Keratinocyte (primary cell): ENCODE measurements around the gene KAT6B. TPM values are rescaled to one million over a fixed set of nuclear protein-coding genes. Genes with fewer than 3 reads are reported as not detected.

Source experiments
- DNase-seq: peaks from one replicate; pipeline ENCODE4 v3.0.0-alpha.2; 2011; ENCODE audit warnings: low read depth, missing footprints, low spot score
- FAIRE-seq: peaks from 2 replicates; lab custom pipeline; 2011; peaks lifted over from hg19 to GRCh38; lab: Jason Lieb, UNC
- H2AFZ ChIP-seq: 2 replicates; pipeline ENCODE4 v1.6.0; 2012; ENCODE audit warnings: low read length, control low read depth, inconsistent platforms; ENCODE audit not compliant: control insufficient read depth
- H3K27ac ChIP-seq: 2 replicates; pipeline ENCODE4 v1.5.1; 2011; ENCODE audit warnings: low read length; ENCODE audit not compliant: control insufficient read depth, insufficient read depth
- H3K27me3 ChIP-seq: 3 replicates; pipeline ENCODE4 v1.6.0; 2011; ENCODE audit warnings: low read length; ENCODE audit not compliant: control insufficient read depth, insufficient read depth; ENCODE audit errors: extremely low read depth
- H3K36me3 ChIP-seq, 2 experiments: 2 replicates in 1 of 2; 3 replicates in 1 of 2; pipeline ENCODE4 v1.5.1; 2011; ENCODE audit warnings: low read length in 2 of 2, mild to moderate bottlenecking in 1 of 2; ENCODE audit not compliant: control insufficient read depth in 2 of 2, insufficient read depth in 2 of 2; ENCODE audit errors: extremely low read depth in 1 of 2
- H3K4me1 ChIP-seq: 3 replicates; pipeline ENCODE4 v1.5.1; 2011; ENCODE audit warnings: low read length; ENCODE audit not compliant: control insufficient read depth, insufficient read depth; ENCODE audit errors: extremely low read depth
- H3K4me2 ChIP-seq: 3 replicates; pipeline ENCODE4 v1.6.0; 2011; ENCODE audit warnings: low read depth, low read length; ENCODE audit not compliant: control insufficient read depth, insufficient read depth; ENCODE audit errors: extremely low read depth
- H3K4me3 ChIP-seq, 3 experiments: fragments of 200-600 bp in 1 of 3; sonication (generic) in 1 of 3; 2 replicates in 2 of 3; 3 replicates in 1 of 3; pipeline ENCODE4 v1.5.1; 2011 to 2016; ENCODE audit warnings: low read length in 3 of 3, mild to moderate bottlenecking in 3 of 3, control low read depth in 2 of 3, inconsistent platforms in 1 of 3, low read depth in 1 of 3, mixed read lengths in 1 of 3, mixed run types in 1 of 3, moderate library complexity in 1 of 3; ENCODE audit not compliant: control insufficient read depth in 2 of 3, insufficient read depth in 2 of 3; ENCODE audit errors: extremely low read depth in 1 of 3
- H3K79me2 ChIP-seq: 2 replicates; pipeline ENCODE4 v1.6.0; 2012; ENCODE audit warnings: low read length; ENCODE audit not compliant: control insufficient read depth, insufficient read depth
- H3K9ac ChIP-seq: 3 replicates; pipeline ENCODE4 v1.6.0; 2011; ENCODE audit warnings: low read length; ENCODE audit not compliant: control insufficient read depth, insufficient read depth; ENCODE audit errors: extremely low read depth
- H3K9me1 ChIP-seq: 3 replicates; pipeline ENCODE4 v1.6.0; 2011; ENCODE audit warnings: low read length; ENCODE audit not compliant: control insufficient read depth, insufficient read depth; ENCODE audit errors: extremely low read depth
- H3K9me3 ChIP-seq: 2 replicates; pipeline ENCODE4 v1.5.1; 2012; ENCODE audit warnings: low read depth, low read length; ENCODE audit not compliant: control insufficient read depth
- H4K20me1 ChIP-seq: 3 replicates; pipeline ENCODE4 v1.6.0; 2011; ENCODE audit warnings: low read length; ENCODE audit not compliant: control insufficient read depth, insufficient read depth; ENCODE audit errors: extremely low read depth
- EZH2 ChIP-seq: IDR thresholded peaks from one replicate; pipeline ENCODE4 v1.6.1; 2012; ENCODE audit warnings: inconsistent platforms, mild to moderate bottlenecking, low read length, moderate library complexity
- dilution Hi-C: fragments of 300-500 bp; cut with MboI; formaldehyde crosslinking; loops from one replicate; pipeline ENCODE4 v1.7.0; 2020; ENCODE audit warnings: low sequenced_read_pairs; ENCODE audit not compliant: extremely low pct_ligation_motif_present
- polyA plus RNA-seq, 5 experiments: library from polyadenylated mRNA; depleted of rRNA in 3 of 5; stranded (reverse) in 3 of 5; stranded (forward) in 1 of 5; unstranded in 1 of 5; fragments of >200 nt; gene quantifications; 1 replicate in 1 of 5; 2 replicates in 3 of 5; 3 replicates in 1 of 5; pipeline versions ENCODE4 v1.2.1 to v1.2.3, GENCODE V29; 2011 to 2012; ENCODE audit warnings: missing spikeins in 2 of 5, low read depth in 1 of 5, low replicate concordance in 1 of 5
- TF ChIP-seq, protein P1 (sequence below), 3 experiments: IDR thresholded peaks in 1 of 3; conservative IDR thresholded peaks in 1 of 3; optimal IDR thresholded peaks in 1 of 3; 2 replicates in 2 of 3; 3 replicates in 1 of 3; pipeline versions ENCODE3 to v1.5.1; 2011; ENCODE audit warnings: low read length in 3 of 3, mild to moderate bottlenecking in 3 of 3, moderate library complexity in 2 of 3, control low read depth in 1 of 3, inconsistent platforms in 1 of 3; ENCODE audit not compliant: insufficient read depth in 2 of 3; ENCODE audit errors: extremely low read depth in 1 of 3

The KAT6B gene
- polyA plus RNA-seq, 1 donor (not counting 4 experiments of a cell fraction or from before 2014, with no cell fraction given) = 2.9 TPM

DNA sequence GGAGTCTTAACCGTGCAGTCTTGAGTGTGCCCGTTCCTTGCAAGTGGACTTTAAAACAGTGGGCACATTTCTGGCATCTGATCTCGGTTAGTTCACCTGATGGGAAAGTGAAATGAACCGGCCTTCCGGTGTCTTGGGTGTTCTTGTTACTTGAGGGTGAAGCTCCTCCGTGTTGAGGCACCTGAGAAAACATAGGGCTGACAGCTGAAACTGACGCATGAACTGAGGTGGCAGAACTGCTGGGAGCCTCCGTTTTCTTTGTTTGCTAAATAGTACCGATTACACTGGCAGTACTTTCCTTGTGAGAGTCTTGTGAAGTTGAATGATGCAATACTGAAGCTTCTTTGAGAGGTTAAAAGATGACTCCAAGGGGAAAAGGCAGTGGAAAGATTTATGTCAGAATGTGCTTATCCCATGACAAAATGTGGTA, 222.3 kb downstream of the KAT6B start:
- no peaks in the 10 kb centered on the region for H3K36me3 ChIP-seq
- no peaks in the 10 kb centered on the region for H4K20me1 ChIP-seq
- H3K79me2 ChIP-seq = no peaks in the 10 kb centered on the region
- DNase-seq = no peak
- H3K4me1 ChIP-seq = no peaks in the 10 kb centered on the region
- no peaks in the 10 kb centered on the region for H3K27me3 ChIP-seq
- dilution Hi-C loops = no loop called here
- H3K4me2 ChIP-seq = no peak overlapping the region
- no peak overlapping the region for H2AFZ ChIP-seq
- H3K9me1 ChIP-seq = no peaks in the 10 kb centered on the region
- H3K27ac ChIP-seq = no peak overlapping the region
- no peaks in the 10 kb centered on the region for H3K9me3 ChIP-seq
- TF ChIP-seq, protein P1, sequence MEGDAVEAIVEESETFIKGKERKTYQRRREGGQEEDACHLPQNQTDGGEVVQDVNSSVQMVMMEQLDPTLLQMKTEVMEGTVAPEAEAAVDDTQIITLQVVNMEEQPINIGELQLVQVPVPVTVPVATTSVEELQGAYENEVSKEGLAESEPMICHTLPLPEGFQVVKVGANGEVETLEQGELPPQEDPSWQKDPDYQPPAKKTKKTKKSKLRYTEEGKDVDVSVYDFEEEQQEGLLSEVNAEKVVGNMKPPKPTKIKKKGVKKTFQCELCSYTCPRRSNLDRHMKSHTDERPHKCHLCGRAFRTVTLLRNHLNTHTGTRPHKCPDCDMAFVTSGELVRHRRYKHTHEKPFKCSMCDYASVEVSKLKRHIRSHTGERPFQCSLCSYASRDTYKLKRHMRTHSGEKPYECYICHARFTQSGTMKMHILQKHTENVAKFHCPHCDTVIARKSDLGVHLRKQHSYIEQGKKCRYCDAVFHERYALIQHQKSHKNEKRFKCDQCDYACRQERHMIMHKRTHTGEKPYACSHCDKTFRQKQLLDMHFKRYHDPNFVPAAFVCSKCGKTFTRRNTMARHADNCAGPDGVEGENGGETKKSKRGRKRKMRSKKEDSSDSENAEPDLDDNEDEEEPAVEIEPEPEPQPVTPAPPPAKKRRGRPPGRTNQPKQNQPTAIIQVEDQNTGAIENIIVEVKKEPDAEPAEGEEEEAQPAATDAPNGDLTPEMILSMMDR (optimal IDR thresholded peaks at IDR 0.05 in 1 of 3, IDR thresholded peaks at IDR 0.05 in 1 of 3, conservative IDR thresholded peaks at IDR 0.05 in 1 of 3; ENCODE audit: extremely low read depth in 1 of 3, insufficient read depth in 2 of 3, low read length in 3 of 3) = no peak
- no peak for TF ChIP-seq EZH2
- no peak overlapping the region for H3K4me3 ChIP-seq
- H3K9ac ChIP-seq = no peak overlapping the region
- FAIRE-seq = no peak

DNA sequence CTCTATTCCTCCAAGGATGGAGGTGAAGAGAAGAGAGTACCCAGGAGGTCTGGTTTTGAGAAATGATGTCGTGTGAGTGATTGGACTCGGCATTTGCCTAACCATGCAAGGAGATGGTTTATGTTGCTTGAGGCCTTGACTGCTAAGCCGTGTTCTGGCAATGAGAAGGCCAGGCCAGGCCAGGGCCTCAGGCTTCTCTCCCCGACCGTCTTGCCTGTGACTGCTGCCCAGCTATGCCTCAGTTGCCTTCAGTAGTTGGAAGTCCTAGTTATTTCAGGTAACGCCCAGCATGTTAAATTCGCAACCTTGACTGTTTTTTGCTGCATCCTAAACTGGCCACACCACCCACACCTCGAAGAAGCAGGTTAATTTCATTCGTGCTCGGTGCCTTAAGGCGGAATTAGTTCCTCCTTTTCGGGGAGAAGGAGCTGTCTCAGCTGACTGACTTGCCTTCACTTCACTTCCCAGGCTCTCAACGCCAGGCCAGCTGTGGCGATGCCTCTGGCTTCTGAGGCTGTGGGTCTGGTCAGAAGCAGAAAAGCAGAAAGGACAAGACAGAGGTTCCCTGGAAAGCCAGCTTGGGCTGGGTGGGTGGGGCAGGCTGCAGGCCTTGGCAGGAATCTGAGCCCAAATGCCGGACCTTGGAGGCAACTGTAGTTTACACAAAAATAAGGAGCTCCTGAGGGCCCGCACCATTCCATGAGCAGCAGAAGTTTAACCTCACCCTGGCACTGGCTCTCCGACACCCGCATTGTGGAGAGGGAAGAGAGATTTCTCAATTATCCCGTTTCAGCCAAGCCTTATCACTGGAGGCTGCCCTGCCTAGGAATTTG, 223.1 kb downstream of the KAT6B start:
- DNase-seq (no peak), FAIRE-seq (no peak)
- no peaks in the 10 kb centered on the region for H3K4me1 ChIP-seq
- no peaks in the 10 kb centered on the region for H3K79me2 ChIP-seq
- H3K9me3 ChIP-seq = no peaks in the 10 kb centered on the region
- no peaks in the 10 kb centered on the region for H4K20me1 ChIP-seq
- H2AFZ ChIP-seq = no peak overlapping the region
- H3K9me1 ChIP-seq = no peaks in the 10 kb centered on the region
- H3K9ac ChIP-seq = no peak overlapping the region
- H3K27me3 ChIP-seq = no peaks in the 10 kb centered on the region
- TF ChIP-seq, protein P1 (optimal IDR thresholded peaks at IDR 0.05 in 1 of 3, IDR thresholded peaks at IDR 0.05 in 1 of 3, conservative IDR thresholded peaks at IDR 0.05 in 1 of 3; ENCODE audit: extremely low read depth in 1 of 3, insufficient read depth in 2 of 3, low read length in 3 of 3) = no peak
- no peak for TF ChIP-seq EZH2
- H3K36me3 ChIP-seq = no peaks in the 10 kb centered on the region
- H3K4me3 ChIP-seq = no peak overlapping the region
- H3K4me2 ChIP-seq = no peak overlapping the region
- dilution Hi-C loops = no loop called here
- no peak overlapping the region for H3K27ac ChIP-seq
